ENCODE results near the gene LMNB1. TPM values are rescaled to one million over a fixed set of nuclear protein-coding genes. Genes with fewer than 3 reads are reported as not detected.
A peak's percentile ranks its signal among the peaks of the same experiment; 100 is the strongest.

LMNB1 gene
- total RNA-seq, 1 experiment from 2014 or later: 31.6 TPM

- H3K9me3 Mint-ChIP-seq (ENCODE audit: unreplicated experiment): no peaks in the 10 kb centered on the region
- no peaks in the 10 kb centered on the region for H3K36me3 Mint-ChIP-seq (ENCODE audit: insufficient read depth, unreplicated experiment)
- BruUV-seq (replicated peaks): no TSS peak
- intact Hi-C loops (cut with micrococcal nuclease): no loop called here
- H3K27ac Mint-ChIP-seq (ENCODE audit: low read depth, unreplicated experiment): peak overlapping the region; percentile 61
- H3K4me3 Mint-ChIP-seq (ENCODE audit: unreplicated experiment): no peak overlapping the region
- no peak for DNase-seq (ENCODE audit: unreplicated experiment)
- H3K4me1 Mint-ChIP-seq (ENCODE audit: insufficient read depth, unreplicated experiment): peaks cover 12% of the 10 kb centered on the region
- ChIA-PET POLR2A (interaction anchor here (0.7 kb wide), 1 partner anchor 186 kb away, joined by 3 read pairs; no protein-coding TSS in a partner anchor), CTCF (interaction anchor here (0.8 kb wide), 1 partner anchor 18 kb away, joined by 4 read pairs; no protein-coding TSS in a partner anchor)
- TF ChIP-seq CTCF (IDR thresholded peaks at IDR 0.05; ENCODE audit: unreplicated experiment): no peak
- H3K27me3 Mint-ChIP-seq (ENCODE audit: insufficient read depth, unreplicated experiment): no peaks in the 10 kb centered on the region
Observed at GRCh38 chr5:126883564-126884245, 106.8 kb downstream of the LMNB1 start.

GRCh38 chr5:126884269-126884819 is 107.4 kb downstream of the LMNB1 start:
- no TSS peak for BruUV-seq (replicated peaks)
- no peaks in the 10 kb centered on the region for H3K27me3 Mint-ChIP-seq (ENCODE audit: insufficient read depth, unreplicated experiment)
- H3K9me3 Mint-ChIP-seq (ENCODE audit: unreplicated experiment): no peaks in the 10 kb centered on the region
- POLR2A ChIA-PET: interaction anchor here (0.7 kb wide), 1 partner anchor 185 kb away, joined by 3 read pairs; no protein-coding TSS in a partner anchor
- peak overlapping the region; percentile 61 for H3K27ac Mint-ChIP-seq (ENCODE audit: low read depth, unreplicated experiment)
- H3K4me3 Mint-ChIP-seq (ENCODE audit: unreplicated experiment): no peak overlapping the region
- no peak for TF ChIP-seq CTCF (IDR thresholded peaks at IDR 0.05; ENCODE audit: unreplicated experiment)
- peak; percentile 82 for DNase-seq (ENCODE audit: unreplicated experiment)
- no peaks in the 10 kb centered on the region for H3K36me3 Mint-ChIP-seq (ENCODE audit: insufficient read depth, unreplicated experiment)
- CTCF ChIA-PET: interaction anchor here (0.8 kb wide), 1 partner anchor 19 kb away, joined by 4 read pairs; no protein-coding TSS in a partner anchor
- intact Hi-C loops (cut with micrococcal nuclease): no loop called here
- H3K4me1 Mint-ChIP-seq (ENCODE audit: insufficient read depth, unreplicated experiment): peaks cover 12% of the 10 kb centered on the region

Other genes starting within 250 kb of the LMNB1 start
- gene ALDH7A1, start 181.9 kb upstream of the LMNB1 start, total RNA-seq (2022): 46.8 and 89.1 TPM in 2 replicates
- gene PHAX, start 176.2 kb upstream of the LMNB1 start, total RNA-seq (2022): 57.4 and 73.2 TPM in 2 replicates